GM18858 (cell line): ENCODE results near the gene CHST12.
"Not testable (repeated sequence)": the region's sequence is repeated elsewhere in the genome, so short reads cannot be mapped to it uniquely, and the experiment has no call there.

Source experiments
- ATAC-seq: cut with Tn5 transposase; IDR thresholded peaks from one replicate; pipeline ENCODE4 v1.9.1; 2021; ENCODE audit not compliant: unreplicated experiment

CHST12 gene

GRCh38 chr7:2377492-2377891, 25.9 kb upstream of the CHST12 start:
- ATAC-seq, result not testable (repeated sequence)

- ATAC-seq, result not testable (repeated sequence)
Measured at GRCh38 chr7:2378125-2378524, 25.3 kb upstream of the CHST12 start.

GRCh38 chr7:2379161-2379560, 24.2 kb upstream of the CHST12 start:
- ATAC-seq, result no peak

GRCh38 chr7:2379821-2380450, 23.5 kb upstream of the CHST12 start:
- no peak for ATAC-seq

GRCh38 chr7:2380461-2380860, 22.9 kb upstream of the CHST12 start:
- no peak for ATAC-seq

GRCh38 chr7:2381227-2381626, 22.2 kb upstream of the CHST12 start:
- no peak for ATAC-seq

- ATAC-seq, result no peak
Measured at GRCh38 chr7:2381881-2382509, 21.4 kb upstream of the CHST12 start.

GRCh38 chr7:2383543-2384274, 19.7 kb upstream of the CHST12 start:
- no peak for ATAC-seq

GRCh38 chr7:2384354-2385243, 18.8 kb upstream of the CHST12 start:
- no peak for ATAC-seq

- ATAC-seq, result not testable (repeated sequence)
Measured at GRCh38 chr7:2386122-2386521, 17.3 kb upstream of the CHST12 start.

GRCh38 chr7:2386964-2387669, 16.3 kb upstream of the CHST12 start:
- no peak for ATAC-seq

- no peak for ATAC-seq
Measured at GRCh38 chr7:2387897-2388636, 15.3 kb upstream of the CHST12 start.

- ATAC-seq, result no peak
Measured at GRCh38 chr7:2388637-2388954, 14.8 kb upstream of the CHST12 start.

GRCh38 chr7:2390020-2390816, 13.2 kb upstream of the CHST12 start:
- not testable (repeated sequence) for ATAC-seq

GRCh38 chr7:2393706-2394105, 9.7 kb upstream of the CHST12 start:
- ATAC-seq, result no peak

GRCh38 chr7:2394566-2395082, 8.8 kb upstream of the CHST12 start:
- no peak for ATAC-seq

GRCh38 chr7:2398506-2398905, 4.9 kb upstream of the CHST12 start:
- no peak for ATAC-seq

- ATAC-seq, result no peak
Measured at GRCh38 chr7:2399848-2400587, 3.4 kb upstream of the CHST12 start.

- no peak for ATAC-seq
Measured at GRCh38 chr7:2402687-2403013, 761 bp upstream of the CHST12 start.
